ENCODE measurements around the gene USP54. TPM values are rescaled to one million over a fixed set of nuclear protein-coding genes. Genes with fewer than 3 reads are reported as not detected.

The USP54 gene
- total RNA-seq, 1 experiment from 2014 or later, result 32.8 TPM

DNA sequence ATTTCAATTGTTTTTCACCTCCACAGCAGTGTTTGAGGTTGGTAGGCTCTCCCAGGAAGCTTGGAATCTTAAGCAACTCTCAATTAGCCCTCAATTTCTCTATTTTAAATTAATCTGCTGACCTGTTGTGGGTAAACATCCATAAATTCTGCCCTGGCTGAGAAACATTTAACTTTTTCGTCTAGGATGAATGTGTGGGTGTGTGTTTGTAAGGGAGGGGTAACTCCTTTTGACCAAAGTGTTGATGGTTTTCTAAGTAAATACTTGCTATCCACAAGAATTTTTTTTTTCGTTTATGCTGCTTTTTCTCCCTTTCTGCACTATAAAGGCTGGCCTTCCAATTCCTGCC is 96.3 kb downstream of the USP54 start:
- Histone ChIP-seq H3K9me3 (ENCODE audit: control insufficient read depth, insufficient read depth, low read depth, low read length) (no peaks in the 10 kb centered on the region), H3K4me3 (ENCODE audit: low read depth in 2 of 2, low read length in 2 of 2) (peak overlapping the region; percentile 82 to 88), H3K36me3 (ENCODE audit: control insufficient read depth, insufficient read depth, low read length) (peaks cover 2% of the 10 kb centered on the region), H3K27me3 (ENCODE audit: control insufficient read depth, insufficient read depth, low read length) (no peaks in the 10 kb centered on the region), H3K27ac (ENCODE audit: low read length) (peak overlapping the region; percentile 94), H3K4me1 (ENCODE audit: control insufficient read depth, insufficient read depth, low read length) (peaks cover 22% of the 10 kb centered on the region)
- BruUV-seq (replicated peaks), result TSS peak; percentile 81
- ATAC-seq (no peak), DNase-seq (ENCODE audit: low read depth, low spot score) (no peak)
- TF ChIP-seq TCF7L2 (IDR thresholded peaks at IDR 0.05; ENCODE audit: low read depth, low read length) (no peak), SIN3A (IDR thresholded peaks at IDR 0.05; ENCODE audit: borderline replicate concordance, insufficient read depth, low read depth, low read length) (no peak), REST (IDR thresholded peaks at IDR 0.05; ENCODE audit: insufficient read depth in 1 of 2, low read depth in 2 of 2, low read length in 1 of 2) (no peak), POLR2AphosphoS5 (IDR thresholded peaks at IDR 0.05; ENCODE audit: low read depth, low read length) (no peak)
- TF ChIP-seq, protein P1, sequence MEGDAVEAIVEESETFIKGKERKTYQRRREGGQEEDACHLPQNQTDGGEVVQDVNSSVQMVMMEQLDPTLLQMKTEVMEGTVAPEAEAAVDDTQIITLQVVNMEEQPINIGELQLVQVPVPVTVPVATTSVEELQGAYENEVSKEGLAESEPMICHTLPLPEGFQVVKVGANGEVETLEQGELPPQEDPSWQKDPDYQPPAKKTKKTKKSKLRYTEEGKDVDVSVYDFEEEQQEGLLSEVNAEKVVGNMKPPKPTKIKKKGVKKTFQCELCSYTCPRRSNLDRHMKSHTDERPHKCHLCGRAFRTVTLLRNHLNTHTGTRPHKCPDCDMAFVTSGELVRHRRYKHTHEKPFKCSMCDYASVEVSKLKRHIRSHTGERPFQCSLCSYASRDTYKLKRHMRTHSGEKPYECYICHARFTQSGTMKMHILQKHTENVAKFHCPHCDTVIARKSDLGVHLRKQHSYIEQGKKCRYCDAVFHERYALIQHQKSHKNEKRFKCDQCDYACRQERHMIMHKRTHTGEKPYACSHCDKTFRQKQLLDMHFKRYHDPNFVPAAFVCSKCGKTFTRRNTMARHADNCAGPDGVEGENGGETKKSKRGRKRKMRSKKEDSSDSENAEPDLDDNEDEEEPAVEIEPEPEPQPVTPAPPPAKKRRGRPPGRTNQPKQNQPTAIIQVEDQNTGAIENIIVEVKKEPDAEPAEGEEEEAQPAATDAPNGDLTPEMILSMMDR (IDR thresholded peaks at IDR 0.05), result no peak
- ChIA-PET CTCF (no interaction called here), POLR2A (interaction anchor here (0.9 kb wide), 1 partner anchor 9 kb away, joined by 3 read pairs; no protein-coding TSS in a partner anchor)
- in situ Hi-C loops (cut with HindIII; ENCODE audit: low pct_unique_long_range_greater_than_20kb, low sequenced_read_pairs) (no loop called here), intact Hi-C loops (cut with micrococcal nuclease; ENCODE audit: unreplicated experiment) (no loop called here)

- DNase-seq (ENCODE audit: low read depth, low spot score) (no peak), ATAC-seq (no peak)
- intact Hi-C loops (cut with micrococcal nuclease; ENCODE audit: unreplicated experiment) (no loop called here), in situ Hi-C loops (cut with HindIII; ENCODE audit: low pct_unique_long_range_greater_than_20kb, low sequenced_read_pairs) (no loop called here)
- ChIA-PET CTCF (no interaction called here), POLR2A (no interaction called here)
- TF ChIP-seq, protein P1 (IDR thresholded peaks at IDR 0.05), result no peak
- TF ChIP-seq POLR2AphosphoS5 (IDR thresholded peaks at IDR 0.05; ENCODE audit: low read depth, low read length), result no peak
- TF ChIP-seq TCF7L2 (IDR thresholded peaks at IDR 0.05; ENCODE audit: low read depth, low read length), result no peak
- TF ChIP-seq SIN3A (IDR thresholded peaks at IDR 0.05; ENCODE audit: borderline replicate concordance, insufficient read depth, low read depth, low read length), result no peak
- no peak for TF ChIP-seq REST (IDR thresholded peaks at IDR 0.05; ENCODE audit: insufficient read depth in 1 of 2, low read depth in 2 of 2, low read length in 1 of 2)
- Histone ChIP-seq H3K36me3 (ENCODE audit: control insufficient read depth, insufficient read depth, low read length) (peaks cover 2% of the 10 kb centered on the region), H3K27ac (ENCODE audit: low read length) (peak overlapping the region; percentile 94), H3K4me3 (ENCODE audit: low read depth in 2 of 2, low read length in 2 of 2) (peak overlapping the region; percentile 82 to 88), H3K4me1 (ENCODE audit: control insufficient read depth, insufficient read depth, low read length) (peaks cover 22% of the 10 kb centered on the region), H3K9me3 (ENCODE audit: control insufficient read depth, insufficient read depth, low read depth, low read length) (no peaks in the 10 kb centered on the region), H3K27me3 (ENCODE audit: control insufficient read depth, insufficient read depth, low read length) (no peaks in the 10 kb centered on the region)
- no TSS peak for BruUV-seq (replicated peaks)
These were observed 96.9 kb downstream of the USP54 start for GRCh38 chr10:73494213-73494612.
